ENCODE measurements around the gene CIDEA.

- TF ChIP-seq NCOA2 (IDR thresholded peaks at IDR 0.05; ENCODE audit: partially characterized antibody in 2 of 2), result no peak
- no peak for TF ChIP-seq POLR2A (conservative IDR thresholded peaks at IDR 0.05)
- no peak for TF ChIP-seq FOXJ3 (CRISPR knock-in tag; IDR thresholded peaks at IDR 0.05)
- no peak for TF ChIP-seq PRDM10 (IDR thresholded peaks at IDR 0.05; ENCODE audit: partially characterized antibody)
These were observed 22.9 kb upstream of the CIDEA start for GRCh38 chr18:12231040-12231882.

Measured in K562 (cell line).